A204.1 (cell line): ENCODE measurements around the gene LRRFIP2.
"Not testable (repeated sequence)": the region's sequence is repeated elsewhere in the genome, so short reads cannot be mapped to it uniquely, and the experiment has no call there.

Experiments used
- FAIRE-seq: peaks from 2 replicates; lab custom pipeline; 2012; peaks lifted over from hg19 to GRCh38; lab: Jason Lieb, UNC

The LRRFIP2 gene

GRCh38 chr3:37141676-37142075 lies 32.7 kb downstream of the LRRFIP2 start:
- no peak for FAIRE-seq

- FAIRE-seq: no peak
These were observed 33.4 kb downstream of the LRRFIP2 start for GRCh38 chr3:37140899-37141541.

GRCh38 chr3:37139567-37140052 lies 34.8 kb downstream of the LRRFIP2 start:
- no peak for FAIRE-seq

- FAIRE-seq: no peak
These were observed 35.6 kb downstream of the LRRFIP2 start for GRCh38 chr3:37138816-37139215.

- FAIRE-seq: no peak
These were observed 36.9 kb downstream of the LRRFIP2 start for GRCh38 chr3:37137516-37137915.

GRCh38 chr3:37136067-37136466 lies 38.3 kb downstream of the LRRFIP2 start:
- no peak for FAIRE-seq

- FAIRE-seq: peak; percentile 66
These were observed 38.8 kb downstream of the LRRFIP2 start for GRCh38 chr3:37135561-37135960.

- no peak for FAIRE-seq
These were observed 42.0 kb downstream of the LRRFIP2 start for GRCh38 chr3:37132334-37132733.

- FAIRE-seq: no peak
These were observed 42.6 kb downstream of the LRRFIP2 start for GRCh38 chr3:37131860-37132144.

GRCh38 chr3:37130984-37131859 lies 43.2 kb downstream of the LRRFIP2 start:
- no peak for FAIRE-seq

- no peak for FAIRE-seq
These were observed 43.9 kb downstream of the LRRFIP2 start for GRCh38 chr3:37130448-37130847.

GRCh38 chr3:37129871-37130270 lies 44.5 kb downstream of the LRRFIP2 start:
- FAIRE-seq: no peak

- FAIRE-seq: no peak
These were observed 47.0 kb downstream of the LRRFIP2 start for GRCh38 chr3:37127340-37127739.

GRCh38 chr3:37126856-37127255 lies 47.5 kb downstream of the LRRFIP2 start:
- no peak for FAIRE-seq

GRCh38 chr3:37125195-37126073 lies 48.9 kb downstream of the LRRFIP2 start:
- FAIRE-seq: no peak

GRCh38 chr3:37124435-37124834 lies 49.9 kb downstream of the LRRFIP2 start:
- no peak for FAIRE-seq

- FAIRE-seq: no peak
These were observed 51.1 kb downstream of the LRRFIP2 start for GRCh38 chr3:37123292-37123691.

- not testable (repeated sequence) for FAIRE-seq
These were observed 52.3 kb downstream of the LRRFIP2 start for GRCh38 chr3:37122069-37122468.

- no peak for FAIRE-seq
These were observed 56.2 kb downstream of the LRRFIP2 start for GRCh38 chr3:37118163-37118562.

GRCh38 chr3:37117548-37117947 lies 56.8 kb downstream of the LRRFIP2 start:
- FAIRE-seq: peak; percentile 37

- no peak for FAIRE-seq
These were observed 57.4 kb downstream of the LRRFIP2 start for GRCh38 chr3:37116998-37117397.

GRCh38 chr3:37115446-37115845 lies 58.9 kb downstream of the LRRFIP2 start:
- FAIRE-seq: no peak
